DMS114 treated with DMSO at 0.1 percent for 48 hours (cell line): ENCODE data around the gene PAX5.

Experiments
- DNase-seq: peaks from one replicate; lab custom pipeline; 2025; ENCODE audit not compliant: unreplicated experiment; lab: John Stamatoyannopoulos, UW

Gene PAX5

GRCh38 chr9:36935332-36935731, 98.7 kb downstream of the PAX5 start:
- DNase-seq = no peak

- no peak for DNase-seq
Observed at GRCh38 chr9:36934478-36935065, 99.5 kb downstream of the PAX5 start.

- no peak for DNase-seq
Observed at GRCh38 chr9:36933676-36934215, 100.3 kb downstream of the PAX5 start.

GRCh38 chr9:36932198-36932597, 101.9 kb downstream of the PAX5 start:
- no peak for DNase-seq

- DNase-seq = no peak
Observed at GRCh38 chr9:36930941-36931340, 103.1 kb downstream of the PAX5 start.

- DNase-seq = no peak
Observed at GRCh38 chr9:36929350-36929675, 104.8 kb downstream of the PAX5 start.

- no peak for DNase-seq
Observed at GRCh38 chr9:36928670-36929349, 105.3 kb downstream of the PAX5 start.

GRCh38 chr9:36928210-36928609, 105.9 kb downstream of the PAX5 start:
- no peak for DNase-seq

GRCh38 chr9:36924757-36925432, 109.2 kb downstream of the PAX5 start:
- DNase-seq = no peak

- no peak for DNase-seq
Observed at GRCh38 chr9:36924071-36924470, 110.0 kb downstream of the PAX5 start.

- DNase-seq = no peak
Observed at GRCh38 chr9:36923025-36923625, 110.9 kb downstream of the PAX5 start.

GRCh38 chr9:36922548-36922947, 111.5 kb downstream of the PAX5 start:
- no peak for DNase-seq

- no peak for DNase-seq
Observed at GRCh38 chr9:36914212-36914577, 119.9 kb downstream of the PAX5 start.

GRCh38 chr9:36913393-36914211, 120.5 kb downstream of the PAX5 start:
- no peak for DNase-seq

- DNase-seq = no peak
Observed at GRCh38 chr9:36912620-36913019, 121.4 kb downstream of the PAX5 start.

GRCh38 chr9:36911601-36912412, 122.3 kb downstream of the PAX5 start:
- no peak for DNase-seq

GRCh38 chr9:36911037-36911436, 123.0 kb downstream of the PAX5 start:
- DNase-seq = no peak

- no peak for DNase-seq
Observed at GRCh38 chr9:36906492-36906891, 127.6 kb downstream of the PAX5 start.

GRCh38 chr9:36905101-36906066, 128.7 kb downstream of the PAX5 start:
- peak; percentile 1 for DNase-seq
